ENCODE results near the gene ZCCHC9. TPM values are rescaled to one million over a fixed set of nuclear protein-coding genes. Genes with fewer than 3 reads are reported as not detected.
A peak's percentile ranks its signal among the peaks of the same experiment; 100 is the strongest.

The ZCCHC9 gene
- total and polyA plus RNA-seq, 2 of the 4 experiments (the other 2 are of a cell fraction), result 20.4 to 24.6 TPM

- ChIA-PET CTCF (interaction anchor here (0.6 to 1.0 kb wide), 5 partner anchors 11 to 923 kb away, joined by 3 to 4 read pairs (median 3); no protein-coding TSS in a partner anchor), POLR2A (ENCODE audit: unreplicated experiment) (interaction anchor here (0.6 kb wide), 2 partner anchors 73 to 1005 kb away, joined by 6 to 8 read pairs; no protein-coding TSS in a partner anchor)
- H3K9me3 ChIP-seq (ENCODE audit: control insufficient read depth, insufficient read depth, low read length), result no peaks in the 10 kb centered on the region
- peaks cover 2% of the 10 kb centered on the region for H3K36me3 ChIP-seq (ENCODE audit: control insufficient read depth, insufficient read depth, low read length)
- DNase-seq (peak; percentile 31), ATAC-seq (ENCODE audit: low read depth) (no peak)
- H2AK9ac ChIP-seq (replicated peaks; ENCODE audit: low read depth, low read length, poor library complexity), result no peak overlapping the region
- H3K9ac ChIP-seq (ENCODE audit: low read depth, low read length), result no peak overlapping the region
- no peak overlapping the region for H2BK20ac ChIP-seq (ENCODE audit: low read depth, low read length)
- intact Hi-C loops (cut with micrococcal nuclease), result loop anchor here (5.0 to 10.0 kb wide), 2 partner anchors 452 to 865 kb away; partner anchors contain the start of gene SSBP2
- H3K9me1 ChIP-seq (ENCODE audit: insufficient read depth, low read length), result peaks cover 3% of the 10 kb centered on the region; the same call in 1 of the 2 replicates
- dilution Hi-C loops (cut with HindIII; ENCODE audit: low sequenced_read_pairs, unreplicated experiment), result no loop called here
- H2AFZ ChIP-seq (replicated peaks; ENCODE audit: low read length, poor library complexity), result no peak overlapping the region
- no peak overlapping the region for H3K18ac ChIP-seq (ENCODE audit: low read depth, low read length)
- peak overlapping the region; percentile 28; the same call in 1 of the 2 replicates for H4K5ac ChIP-seq (ENCODE audit: low read depth, low read length)
- 0 out of 3 replicates have a peak overlapping the region, but pooled peaks have one; percentile 18 for H2BK15ac ChIP-seq (ENCODE audit: low read depth, low read length)
- peak overlapping the region; percentile 80 for H2AK5ac ChIP-seq (ENCODE audit: low read depth, low read length)
- 0 out of 2 replicates have a peak overlapping the region, but pooled peaks have one; percentile 39 for H4K91ac ChIP-seq (ENCODE audit: insufficient read depth, low read depth, low read length)
- no peaks in the 10 kb centered on the region for H4K20me1 ChIP-seq (ENCODE audit: insufficient read depth, low read length)
- H3K79me1 ChIP-seq (ENCODE audit: low read depth in 1 of 2, low read length in 2 of 2), result peaks cover 14 to 61% of the 10 kb centered on the region in 2 experiments
- peak overlapping the region; percentile 61 for H3K4me3 ChIP-seq (ENCODE audit: insufficient read depth, low read depth, low read length)
- no peak overlapping the region for H3K56ac ChIP-seq (ENCODE audit: extremely low read depth, insufficient read depth, low read length)
- 100% methylated on average over 1 of the region's 5 CpGs; no CpG with 5 or more reads in 1 of the 2 experiments for WGBS, 2 experiments (ENCODE audit: extremely low coverage in 2 of 2, insufficient read length in 1 of 2)
- H3K27me3 ChIP-seq (ENCODE audit: control insufficient read depth, insufficient read depth, low read length), result no peaks in the 10 kb centered on the region
- H3K4me2 ChIP-seq (ENCODE audit: low read depth, low read length), result peak overlapping the region; percentile 72
- BruUV-seq (replicated peaks), result no TSS peak
- in situ Hi-C loops (cut with MboI; ENCODE audit: low sequenced_read_pairs), result no loop called here
- peak overlapping the region; percentile 50 for H3K14ac ChIP-seq (replicated peaks; ENCODE audit: low read depth, low read length)
- peaks cover 4% of the 10 kb centered on the region for H3K4me1 ChIP-seq (ENCODE audit: control insufficient read depth, insufficient read depth, low read length)
- H2BK120ac ChIP-seq (ENCODE audit: low read depth, low read length), result peak overlapping the region; percentile 26; the same call in 1 of the 2 replicates
- peak overlapping the region; percentile 51 for H2BK5ac ChIP-seq (ENCODE audit: low read depth, low read length, poor library complexity, severe bottlenecking)
- TF ChIP-seq POLR2A (IDR thresholded peaks at IDR 0.05; ENCODE audit: low read depth, low read length), result 0 out of 2 replicates have a peak, but pooled peaks have one; percentile 10
- no peak for TF ChIP-seq RAD21 (IDR thresholded peaks at IDR 0.05; ENCODE audit: low read length)
- no peak for TF ChIP-seq RCOR1 (IDR thresholded peaks at IDR 0.05; ENCODE audit: insufficient replicate concordance, low read length)
- TF ChIP-seq RFX5 (IDR thresholded peaks at IDR 0.05; ENCODE audit: low read depth, low read length), result no peak
- TF ChIP-seq CHD1 (IDR thresholded peaks at IDR 0.05; ENCODE audit: low read depth, low read length), result no peak
- no peak for TF ChIP-seq SMC3 (IDR thresholded peaks at IDR 0.05; ENCODE audit: low read depth, low read length)
- no peak for TF ChIP-seq MAFK (IDR thresholded peaks at IDR 0.05; ENCODE audit: low read depth, low read length)
- peak overlapping the region; percentile 66 to 75 for H4K8ac ChIP-seq (ENCODE audit: low read depth in 2 of 2, low read length in 2 of 2)
- peak overlapping the region; percentile 67; the same call in 1 of the 2 replicates for H3K23ac ChIP-seq (ENCODE audit: low read depth, low read length)
- peak overlapping the region; percentile 64 for H3K4ac ChIP-seq (ENCODE audit: low read depth, low read length)
- no peak overlapping the region; the same call in 1 of the 2 replicates for H3K27ac ChIP-seq (ENCODE audit: insufficient read depth, low read length)
These were observed 1.2 kb downstream of the ZCCHC9 start for GRCh38 chr5:81302596-81302995.

Data from IMR-90 (cell line).